AG09319 (cell line): Measurements from ENCODE around the gene FRA10AC1.

Experiments used
- DNase-seq: peaks from one replicate; pipeline ENCODE4 v3.0.0-alpha.2; 2010; ENCODE audit warnings: low read depth; ENCODE audit errors: extremely low read depth
- TF ChIP-seq, protein P1 (sequence below): IDR thresholded peaks from 2 replicates; pipeline ENCODE4 v1.5.1; 2011; ENCODE audit warnings: low read depth, mild to moderate bottlenecking, inconsistent platforms, low read length, moderate library complexity

The FRA10AC1 gene

DNA sequence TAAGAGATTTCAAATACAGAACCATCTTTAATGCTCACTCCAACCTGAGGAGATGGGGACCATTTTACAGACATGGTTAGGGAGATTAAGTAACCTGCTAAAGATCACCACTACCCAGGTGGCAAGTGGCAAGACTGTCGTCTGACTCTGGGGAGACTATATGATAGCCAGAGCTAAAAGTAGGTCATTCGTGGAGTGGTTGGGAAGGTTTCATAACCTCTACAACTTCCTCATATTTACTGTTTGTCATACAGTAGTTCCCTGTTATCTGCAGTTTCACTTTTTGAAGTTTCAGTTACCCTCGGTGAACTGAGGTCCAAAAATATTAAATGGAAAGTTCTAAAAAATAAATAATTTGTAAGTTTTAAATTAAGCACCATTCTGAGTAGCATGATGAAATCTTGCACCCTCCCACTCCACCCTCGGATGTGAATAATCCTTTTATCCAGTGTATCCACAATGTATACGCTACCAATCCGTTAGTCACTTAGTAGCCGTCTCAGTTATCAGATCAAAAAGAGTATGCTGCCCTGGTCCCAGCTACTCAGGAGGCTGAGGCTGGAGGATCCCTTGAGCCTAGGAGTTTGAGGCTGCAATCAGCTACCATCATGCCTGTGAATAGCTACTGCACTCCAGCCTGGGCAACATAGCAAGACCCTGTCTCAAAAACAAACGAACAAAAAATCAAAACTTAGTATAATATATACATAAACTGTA, 40.4 kb upstream of the FRA10AC1 start:
- DNase-seq, result no peak
- TF ChIP-seq, protein P1, sequence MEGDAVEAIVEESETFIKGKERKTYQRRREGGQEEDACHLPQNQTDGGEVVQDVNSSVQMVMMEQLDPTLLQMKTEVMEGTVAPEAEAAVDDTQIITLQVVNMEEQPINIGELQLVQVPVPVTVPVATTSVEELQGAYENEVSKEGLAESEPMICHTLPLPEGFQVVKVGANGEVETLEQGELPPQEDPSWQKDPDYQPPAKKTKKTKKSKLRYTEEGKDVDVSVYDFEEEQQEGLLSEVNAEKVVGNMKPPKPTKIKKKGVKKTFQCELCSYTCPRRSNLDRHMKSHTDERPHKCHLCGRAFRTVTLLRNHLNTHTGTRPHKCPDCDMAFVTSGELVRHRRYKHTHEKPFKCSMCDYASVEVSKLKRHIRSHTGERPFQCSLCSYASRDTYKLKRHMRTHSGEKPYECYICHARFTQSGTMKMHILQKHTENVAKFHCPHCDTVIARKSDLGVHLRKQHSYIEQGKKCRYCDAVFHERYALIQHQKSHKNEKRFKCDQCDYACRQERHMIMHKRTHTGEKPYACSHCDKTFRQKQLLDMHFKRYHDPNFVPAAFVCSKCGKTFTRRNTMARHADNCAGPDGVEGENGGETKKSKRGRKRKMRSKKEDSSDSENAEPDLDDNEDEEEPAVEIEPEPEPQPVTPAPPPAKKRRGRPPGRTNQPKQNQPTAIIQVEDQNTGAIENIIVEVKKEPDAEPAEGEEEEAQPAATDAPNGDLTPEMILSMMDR, result no peak

DNA sequence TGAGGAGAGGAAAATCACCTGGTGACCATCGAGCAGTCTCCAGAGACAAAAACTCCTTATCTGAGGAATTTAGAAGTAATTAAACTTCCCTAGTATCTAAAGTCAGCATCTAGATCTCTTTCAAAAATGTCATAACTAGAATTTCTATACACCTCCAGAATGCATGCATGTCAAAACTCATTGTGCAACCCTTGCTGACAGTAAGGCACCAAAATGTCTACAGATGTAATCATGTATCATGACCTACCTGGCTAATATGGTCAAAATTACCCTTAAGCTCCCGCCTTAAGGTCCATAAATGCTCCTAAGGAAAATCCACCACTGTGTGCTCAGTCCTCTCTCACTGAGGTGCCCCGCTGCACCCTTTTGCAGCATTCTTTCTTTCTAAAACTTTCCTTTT, 39.0 kb upstream of the FRA10AC1 start:
- TF ChIP-seq, protein P1, result no peak
- DNase-seq, result no peak

DNA sequence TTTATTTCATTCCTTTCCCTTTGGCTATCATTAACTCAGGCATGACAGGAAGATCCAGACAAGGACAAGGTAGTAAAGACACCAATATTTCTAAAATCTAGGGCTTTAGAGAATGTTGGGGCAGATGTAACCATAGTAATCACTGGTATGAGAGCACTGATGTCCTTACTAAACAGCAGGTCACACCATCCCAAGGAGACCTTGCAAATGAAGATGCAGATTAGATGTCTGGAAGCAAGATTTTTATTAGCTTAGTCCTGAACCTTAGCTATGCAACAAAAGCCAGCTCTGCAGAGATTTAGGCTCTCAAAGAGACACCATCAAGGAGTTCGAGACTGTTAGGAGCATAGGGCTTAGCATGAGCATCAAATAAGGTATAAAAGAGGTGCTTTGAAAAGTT, 23.6 kb upstream of the FRA10AC1 start:
- no peak for DNase-seq
- TF ChIP-seq, protein P1, result no peak

DNA sequence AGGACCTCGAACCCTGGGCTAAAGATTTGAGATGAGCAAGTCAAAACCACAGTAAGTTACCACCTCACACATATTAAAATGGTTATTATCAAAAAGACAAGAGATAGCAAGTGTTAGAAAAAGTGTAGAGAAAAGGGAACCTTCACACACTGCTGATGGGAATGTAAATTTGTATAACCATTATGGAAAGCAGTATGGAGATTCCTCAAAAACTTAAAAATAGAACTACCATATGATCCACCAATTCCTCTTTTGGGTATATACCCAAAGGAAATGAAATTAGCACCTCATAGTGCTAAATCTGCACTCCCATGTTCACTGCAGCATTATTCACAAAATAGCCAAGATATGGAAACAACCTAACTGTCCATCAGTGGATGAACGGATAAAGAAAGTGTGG, 20.8 kb upstream of the FRA10AC1 start:
- no peak for DNase-seq

DNA sequence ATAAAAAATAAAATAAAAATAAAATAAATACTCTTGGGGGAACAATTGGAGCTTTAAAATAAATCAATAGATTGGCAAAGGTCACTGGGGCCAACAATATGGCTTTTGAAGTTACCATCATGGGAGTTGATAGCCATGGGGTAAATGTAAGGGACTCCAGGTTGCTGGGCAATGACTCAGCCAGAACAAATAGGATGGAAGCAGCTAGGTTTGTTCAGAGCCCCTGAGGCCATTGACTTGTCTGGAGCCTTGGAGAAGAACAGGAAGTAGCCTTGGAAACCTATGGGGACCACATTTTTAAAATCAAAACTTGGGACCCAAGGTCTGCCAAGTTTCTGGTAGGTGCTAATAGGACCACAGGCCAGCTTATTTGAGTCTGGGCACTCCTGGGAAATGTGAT, 20.2 kb upstream of the FRA10AC1 start:
- DNase-seq, result no peak
- TF ChIP-seq, protein P1, result no peak

More for the DNA sequence above, 20.8 kb upstream of the FRA10AC1 start:
- TF ChIP-seq, protein P1, result no peak

DNA sequence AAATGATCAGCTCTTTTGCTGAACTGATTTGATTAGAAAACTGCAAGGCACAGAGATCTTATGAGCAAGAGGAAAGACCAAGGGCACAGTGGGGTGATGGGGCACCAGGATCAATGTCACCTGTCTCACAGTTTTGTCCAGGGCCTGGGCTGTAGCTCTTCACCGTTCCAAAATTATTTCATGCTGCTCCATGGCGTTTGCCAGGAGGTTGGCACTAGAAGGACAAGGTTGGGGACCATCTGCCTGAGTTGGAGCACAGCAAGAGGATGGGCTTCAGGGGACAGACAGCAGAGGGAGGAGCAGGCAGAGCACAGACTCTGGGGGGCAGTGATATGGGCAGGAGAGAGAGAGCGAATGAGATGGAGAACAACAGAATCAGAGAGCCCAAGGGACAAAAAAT, 17.5 kb upstream of the FRA10AC1 start:
- no peak for DNase-seq
- TF ChIP-seq, protein P1, result no peak

DNA sequence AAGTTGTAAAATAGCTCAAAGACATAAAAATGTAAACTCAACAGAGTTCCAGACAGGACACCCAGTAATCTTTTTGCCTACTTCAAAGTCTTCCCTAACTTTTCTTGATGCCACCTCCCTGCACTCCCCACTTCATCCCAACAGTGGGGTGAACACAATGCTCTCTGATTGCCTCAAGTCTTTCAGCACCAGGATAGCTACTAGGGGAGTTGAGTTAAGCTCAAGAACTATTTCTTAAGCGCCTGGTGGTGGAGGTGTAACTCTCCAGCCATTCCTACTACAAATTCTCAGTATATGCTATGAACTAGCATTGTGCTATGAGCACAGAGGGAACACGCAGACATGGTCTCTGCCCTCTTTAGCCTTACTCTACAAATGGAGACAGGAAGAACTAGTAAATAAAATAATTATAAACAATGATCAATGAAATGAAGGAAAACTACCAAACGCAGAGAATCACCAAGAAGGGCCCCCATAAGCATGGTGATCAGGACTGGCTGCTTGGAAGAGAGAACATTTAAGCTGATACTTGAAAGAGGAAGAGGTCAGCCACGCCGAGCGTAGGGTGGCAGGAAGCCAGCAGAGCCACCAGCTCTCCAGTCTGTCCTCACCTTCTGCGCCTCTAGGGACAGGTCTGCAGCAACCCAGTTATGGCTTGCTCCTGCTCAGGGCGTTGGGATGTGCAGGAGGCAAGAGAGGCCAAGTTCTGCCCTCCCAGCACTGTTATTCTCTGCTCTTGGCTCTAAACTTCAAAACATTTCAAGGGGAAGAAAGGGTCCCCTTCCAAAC, 16.7 kb upstream of the FRA10AC1 start:
- DNase-seq, result no peak
- TF ChIP-seq, protein P1, result no peak
